GM21825 (cell line): ENCODE measurements around the gene DCAKD.

ENCODE experiments used
- ATAC-seq: cut with Tn5 transposase; IDR thresholded peaks from one replicate; pipeline ENCODE4 v1.9.1; 2021; ENCODE audit warnings: mild to moderate bottlenecking, moderate library complexity; ENCODE audit not compliant: unreplicated experiment

The DCAKD gene

DNA sequence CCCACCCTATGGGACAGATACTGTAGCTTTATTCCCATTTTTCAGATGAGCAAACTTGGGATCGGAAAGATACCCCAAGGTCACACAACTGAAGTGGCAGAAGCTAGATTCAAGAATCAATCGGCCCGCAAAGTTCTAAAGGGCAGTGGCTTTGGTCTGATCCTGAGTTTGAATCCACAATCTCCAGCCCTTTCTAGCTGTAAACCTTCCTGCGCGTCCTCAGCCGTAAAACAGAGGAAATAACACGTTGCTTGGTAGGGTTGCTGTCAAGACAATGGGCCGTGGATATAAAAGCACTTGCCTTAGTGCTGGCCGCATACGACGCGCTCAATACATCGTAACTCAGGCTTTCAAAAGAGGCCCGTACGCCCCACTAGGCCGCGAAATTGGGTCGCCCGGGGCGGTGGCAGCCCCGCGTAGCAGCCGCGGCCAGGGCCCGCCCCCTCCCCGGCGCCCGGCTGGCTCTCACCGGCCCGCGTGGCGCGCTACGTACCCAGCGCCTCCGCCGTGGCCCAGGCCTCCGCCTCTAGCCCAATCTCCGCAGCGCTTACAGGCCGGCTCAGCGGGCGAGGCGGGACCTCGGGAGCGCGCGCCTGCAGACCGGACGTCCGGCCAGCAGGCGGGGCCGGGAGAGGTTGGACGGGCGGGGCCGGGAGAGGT, at the start of gene DCAKD:
Gene DCAKD, minus strand, starts transcription at position 573 of the 660 bp plus-strand sequence. CDS start 16,747 bp downstream, outside the sequence.
- peak; percentile 92 for ATAC-seq

DNA sequence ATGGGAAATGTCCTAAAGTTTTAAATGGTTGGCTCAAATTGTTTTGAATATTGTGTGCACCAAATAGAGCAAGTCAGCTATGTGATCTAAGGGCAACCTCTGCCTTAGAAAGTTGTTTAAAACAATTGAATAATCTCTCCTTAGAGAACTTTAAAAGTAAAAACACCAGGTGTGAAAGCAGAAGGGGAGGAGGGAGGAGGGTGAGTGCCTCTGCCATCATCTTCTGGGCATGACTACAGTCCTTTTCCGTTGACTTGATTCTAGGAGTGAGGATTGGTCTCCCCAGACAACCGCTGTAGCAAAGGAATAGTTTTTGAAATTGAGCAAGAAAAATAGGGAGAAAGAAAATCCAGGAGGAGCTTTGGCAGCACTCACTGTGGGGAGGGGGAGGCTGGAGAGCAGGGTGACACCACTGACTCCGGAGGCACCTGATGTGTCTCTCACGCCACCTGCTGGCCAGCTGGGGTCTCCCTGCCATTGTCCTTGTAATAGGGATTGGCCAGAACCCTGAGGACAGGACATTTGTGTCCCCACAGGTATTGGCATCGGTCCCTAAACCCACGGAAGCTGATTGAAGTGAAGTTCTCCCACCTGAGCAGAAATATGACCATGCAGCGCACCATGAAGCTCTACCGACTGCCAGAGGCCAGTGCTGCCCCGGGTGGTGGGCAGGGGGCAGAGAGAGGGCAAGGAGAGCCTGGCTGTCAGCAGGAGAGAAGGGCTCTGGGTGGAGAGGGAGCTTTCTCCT, 47.6 kb upstream of the DCAKD start:
- ATAC-seq: no peak

- no peak for ATAC-seq
Observed at GRCh38 chr17:45098081-45098868, 46.8 kb upstream of the DCAKD start.

- ATAC-seq: no peak
Observed at GRCh38 chr17:45096926-45097325, 45.5 kb upstream of the DCAKD start.

DNA sequence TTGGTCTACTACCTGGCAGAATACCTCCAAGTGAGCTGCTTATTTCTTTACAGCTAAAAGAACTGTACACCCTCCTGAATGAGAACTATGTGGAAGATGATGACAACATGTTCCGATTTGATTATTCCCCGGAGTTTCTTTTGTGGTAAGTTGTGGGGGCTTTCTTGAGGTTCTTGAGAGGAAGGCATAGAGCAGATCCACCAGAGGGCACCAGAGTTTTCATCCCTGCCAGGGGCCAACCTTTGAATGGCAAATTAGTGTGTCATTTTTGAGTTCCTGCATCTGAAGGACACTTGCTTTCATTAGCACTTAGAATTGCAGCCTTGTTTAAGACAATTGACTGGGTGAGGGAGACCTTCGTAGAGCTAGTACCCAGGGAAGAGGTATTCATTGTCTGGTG, 44.7 kb upstream of the DCAKD start:
- ATAC-seq: no peak

GRCh38 chr17:45093444-45094110, 42.1 kb upstream of the DCAKD start:
- ATAC-seq: no peak

- ATAC-seq: no peak
Observed at GRCh38 chr17:45092911-45093430, 41.5 kb upstream of the DCAKD start.

GRCh38 chr17:45091778-45092425, 40.5 kb upstream of the DCAKD start:
- no peak for ATAC-seq

DNA sequence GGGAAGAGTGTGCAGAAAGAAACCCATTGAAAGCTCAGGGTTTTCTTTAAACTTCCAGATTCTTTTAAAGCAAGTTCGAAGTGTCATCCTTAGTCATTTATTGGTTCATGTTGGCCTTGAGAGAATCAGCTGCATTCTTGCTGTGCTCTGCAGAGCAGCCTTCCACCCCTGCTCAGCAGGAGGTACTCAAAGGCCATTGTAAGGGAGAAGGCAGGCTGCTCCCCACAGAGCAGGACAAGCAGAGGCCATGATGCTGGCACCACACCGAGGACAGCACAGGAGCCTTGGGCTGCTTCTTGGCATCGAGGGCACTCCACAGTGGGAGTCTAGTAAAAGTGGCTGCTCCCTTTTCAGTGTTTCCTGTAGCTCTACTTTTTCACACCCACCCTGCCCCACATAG, 39.3 kb upstream of the DCAKD start:
- no peak for ATAC-seq

DNA sequence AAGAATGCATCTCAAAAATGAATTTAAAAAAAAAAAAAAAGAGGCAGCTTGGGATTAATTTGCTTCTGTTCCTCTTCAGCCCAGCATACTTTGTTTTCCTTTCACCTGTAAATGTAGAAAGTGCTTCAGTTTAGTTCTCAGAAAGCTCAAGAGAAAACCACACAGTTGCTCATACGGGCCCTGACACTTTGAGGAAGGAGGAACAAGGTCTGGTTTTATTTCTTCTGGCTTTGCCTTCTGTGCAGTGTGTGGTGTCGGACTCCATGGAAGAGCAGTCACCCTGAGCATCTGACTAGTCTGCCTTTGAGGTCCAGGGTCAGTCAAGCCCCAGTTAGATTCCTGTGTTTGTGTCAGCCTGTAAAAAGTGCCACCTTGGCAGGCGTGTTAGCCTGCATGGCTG, 37.3 kb upstream of the DCAKD start:
- ATAC-seq: no peak

- ATAC-seq: no peak
Observed at GRCh38 chr17:45087978-45088377, 36.5 kb upstream of the DCAKD start.

GRCh38 chr17:45087504-45087975, 36.1 kb upstream of the DCAKD start:
- no peak for ATAC-seq

DNA sequence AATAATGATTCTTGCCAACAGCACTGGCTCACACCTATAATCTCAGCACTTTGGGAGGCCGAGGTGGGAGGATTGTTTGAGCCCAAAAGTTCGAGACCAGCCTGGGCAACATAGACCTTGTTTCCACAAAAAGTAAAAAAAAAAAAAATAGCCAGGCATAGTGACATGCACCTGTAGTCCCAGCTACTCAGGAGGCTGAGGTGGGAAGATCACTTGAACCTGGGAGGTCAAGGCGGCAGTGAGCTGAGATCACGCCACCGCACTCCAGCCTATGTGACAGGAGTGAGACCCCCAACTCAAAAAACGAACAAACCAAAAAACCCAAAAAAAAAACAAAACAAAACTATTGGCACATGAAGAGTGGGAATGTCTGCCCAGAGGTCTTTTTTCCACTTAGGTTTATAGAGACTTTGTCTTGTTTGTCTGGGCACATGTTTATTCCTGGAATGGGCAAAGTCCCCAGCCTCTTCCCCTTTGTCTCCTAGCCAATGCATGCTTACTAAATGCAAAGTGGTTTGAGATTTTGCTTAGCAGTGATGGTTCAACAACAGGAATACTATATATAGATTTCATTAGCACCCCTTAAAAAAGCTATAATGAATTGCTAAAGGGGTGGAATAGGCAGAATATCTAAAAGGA, 35.6 kb upstream of the DCAKD start:
- ATAC-seq: no peak

DNA sequence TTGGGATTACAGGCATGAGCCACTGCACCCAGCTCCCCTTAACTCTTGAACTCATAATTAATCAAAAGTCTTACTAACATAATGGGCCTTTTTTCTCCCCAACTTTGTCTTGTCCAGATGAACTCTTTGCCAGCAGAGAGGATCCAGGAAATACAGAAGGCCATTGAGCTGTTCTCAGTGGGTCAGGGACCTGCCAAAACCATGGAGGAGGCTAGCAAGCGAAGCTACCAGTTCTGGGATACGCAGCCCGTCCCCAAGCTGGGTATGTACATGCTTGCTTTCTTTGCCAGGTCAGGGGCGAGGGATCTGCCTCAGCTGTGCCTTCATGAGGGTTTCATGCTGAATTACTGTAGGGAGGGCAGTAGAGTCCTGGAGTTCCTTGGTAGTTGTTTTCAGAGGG, 35.0 kb upstream of the DCAKD start:
- ATAC-seq: no peak

DNA sequence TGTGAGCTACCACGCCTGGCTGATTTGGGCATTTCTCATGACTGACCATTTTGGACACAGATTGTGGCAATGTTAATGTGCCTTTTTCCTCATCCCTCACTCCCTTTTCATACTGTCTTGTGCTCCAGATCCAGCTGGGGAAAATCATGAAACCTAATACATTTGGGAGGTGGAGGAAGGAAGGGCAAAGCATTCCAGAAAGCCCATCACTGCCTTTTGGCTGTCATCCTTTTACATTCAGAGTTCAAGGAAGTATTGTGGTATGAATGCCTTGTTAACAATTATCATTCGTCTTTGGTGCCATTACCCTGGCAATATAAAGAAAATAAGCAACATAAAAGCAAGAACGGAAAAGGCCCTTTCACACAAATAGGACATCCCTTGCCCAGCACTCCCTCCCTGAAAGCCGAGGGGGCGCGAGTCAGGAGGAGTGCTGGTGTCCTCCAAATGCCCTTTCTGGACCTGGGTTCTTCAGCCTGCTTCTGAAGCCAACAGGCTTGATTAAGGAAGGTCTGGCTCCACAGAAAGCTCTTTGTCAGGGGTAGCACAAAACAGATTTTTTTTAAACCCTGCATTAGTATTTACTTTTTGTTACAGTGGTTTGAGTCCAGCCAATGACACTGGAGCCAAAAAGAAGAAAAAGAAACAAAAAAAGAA, 29.7 kb upstream of the DCAKD start:
- ATAC-seq: no peak

GRCh38 chr17:45077643-45078042, 26.2 kb upstream of the DCAKD start:
- ATAC-seq: no peak

GRCh38 chr17:45073414-45074070, 22.1 kb upstream of the DCAKD start:
- no peak for ATAC-seq

DNA sequence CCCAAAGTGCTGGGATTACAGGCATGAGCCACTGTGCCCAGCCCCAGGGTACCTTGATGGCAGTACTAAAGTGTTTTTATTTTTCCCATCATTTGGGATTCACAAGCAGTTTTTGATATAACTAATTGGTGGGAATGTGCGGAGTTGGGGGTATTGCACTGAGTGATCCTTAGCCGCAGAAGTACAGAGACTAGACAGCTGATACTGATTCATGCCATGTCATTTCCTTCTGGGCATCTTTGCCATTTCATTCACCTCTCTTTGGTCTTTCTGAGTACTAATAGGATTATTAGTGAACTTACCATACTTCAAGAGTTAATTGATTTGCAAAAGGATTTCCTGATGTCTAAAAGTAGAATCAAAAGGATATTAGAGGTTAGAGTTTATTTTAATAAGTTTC, 19.4 kb upstream of the DCAKD start:
- ATAC-seq: no peak

DNA sequence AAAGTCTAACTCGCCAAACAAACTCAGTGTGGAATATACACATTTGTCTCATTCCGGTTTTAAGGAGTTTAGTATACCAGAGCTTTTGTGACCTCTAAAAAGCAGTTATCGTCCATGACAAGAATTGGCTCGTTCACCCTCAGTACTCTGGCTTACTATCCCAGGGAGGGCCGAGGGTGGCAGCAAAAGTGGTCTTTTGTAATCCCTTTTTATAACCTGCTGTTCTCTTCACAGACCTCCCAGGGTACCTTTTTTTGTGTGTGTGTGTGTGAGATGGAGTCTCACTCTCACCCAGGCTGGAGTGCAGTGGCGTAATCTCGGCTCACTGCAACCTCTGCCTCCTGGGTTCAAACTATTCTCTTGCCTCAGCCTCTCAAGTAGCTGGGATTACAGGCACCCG, 18.6 kb upstream of the DCAKD start:
- ATAC-seq: no peak
